ENCODE results near the gene YTHDC2. TPM values are rescaled to one million over a fixed set of nuclear protein-coding genes. Genes with fewer than 3 reads are reported as not detected.
A peak's percentile ranks its signal among the peaks of the same experiment; 100 is the strongest.

Gene YTHDC2
- total and polyA plus RNA-seq, 10 of the 15 experiments (the other 5 are each of a cell fraction or from before 2014, with no cell fraction given), result 3.8 to 25.8 (median 16.4) TPM

DNA sequence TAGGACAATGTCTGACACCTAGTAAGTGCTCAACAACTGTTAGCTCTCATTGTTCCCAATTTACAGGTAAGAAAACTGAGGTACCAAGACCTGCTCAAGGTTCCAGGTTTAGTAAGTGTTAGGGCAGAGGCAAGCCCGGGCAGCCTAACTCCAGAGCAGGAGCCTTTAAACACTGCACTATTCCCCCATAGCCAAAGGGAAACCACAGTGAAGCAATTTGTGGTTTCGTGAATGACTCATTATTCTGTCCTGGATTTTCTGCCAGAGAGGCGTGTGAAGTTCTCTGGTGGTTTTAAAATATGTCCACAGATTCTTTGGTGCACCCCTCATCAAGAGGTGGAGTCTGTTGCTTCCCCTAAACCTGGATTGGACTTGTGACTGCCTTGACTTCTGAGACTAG lies 24.2 kb upstream of the YTHDC2 start:
- H3K4me3 ChIP-seq, result no peak overlapping the region
- 0 out of 2 replicates have a peak, but pooled peaks cover 3% of the 10 kb centered on the region for H3K4me1 ChIP-seq (ENCODE audit: control insufficient read depth, insufficient read depth, low read length)
- no peaks in the 10 kb centered on the region for H4K20me1 ChIP-seq (ENCODE audit: control insufficient read depth, insufficient read depth)
- H3K79me2 ChIP-seq (ENCODE audit: control insufficient read depth, insufficient read depth, low read length), result no peaks in the 10 kb centered on the region
- no TSS peak for BruUV-seq (replicated peaks)
- no peak for DNase-seq (ENCODE audit: low read depth, low spot score)
- H3K36me3 ChIP-seq (ENCODE audit: control insufficient read depth in 2 of 2, insufficient read depth in 2 of 2, low read length in 1 of 2), result no peaks in the 10 kb centered on the region
- H3K27me3 ChIP-seq (replicated peaks in 1 of 2; ENCODE audit: control insufficient read depth in 2 of 2, insufficient read depth in 2 of 2, low read length in 1 of 2), result peaks cover 11 to 14% of the 10 kb centered on the region in 2 experiments; a peak in 3 of 4 replicates
- intact Hi-C loops (cut with micrococcal nuclease; ENCODE audit: unreplicated experiment), result no loop called here
- ChIA-PET CTCF (no interaction called here), RAD21 (ENCODE audit: unreplicated experiment) (no interaction called here), SMC1A (ENCODE audit: uncharacterized antibody, unreplicated experiment) (no interaction called here), POLR2A (no interaction called here)
- TF ChIP-seq ZNF274 (IDR thresholded peaks at IDR 0.05; ENCODE audit: insufficient read depth, insufficient read length) (no peak), RUNX3 (IDR thresholded peaks at IDR 0.05; ENCODE audit: low read length) (peak; percentile 89), IKZF2 (IDR thresholded peaks at IDR 0.05) (peak in 1 of 2 experiments; percentile 31; a peak in 1 of 4 replicates), EZH2 (IDR thresholded peaks at IDR 0.05; ENCODE audit: borderline replicate concordance, control insufficient read depth, low read depth, low read length) (no peak), EED (IDR thresholded peaks at IDR 0.05; ENCODE audit: low read depth) (0 out of 2 replicates have a peak, but pooled peaks have one; percentile 22), JUNB (IDR thresholded peaks at IDR 0.05) (peak; percentile 20; the same call in 1 of the 2 replicates)
- TF ChIP-seq, protein P1, sequence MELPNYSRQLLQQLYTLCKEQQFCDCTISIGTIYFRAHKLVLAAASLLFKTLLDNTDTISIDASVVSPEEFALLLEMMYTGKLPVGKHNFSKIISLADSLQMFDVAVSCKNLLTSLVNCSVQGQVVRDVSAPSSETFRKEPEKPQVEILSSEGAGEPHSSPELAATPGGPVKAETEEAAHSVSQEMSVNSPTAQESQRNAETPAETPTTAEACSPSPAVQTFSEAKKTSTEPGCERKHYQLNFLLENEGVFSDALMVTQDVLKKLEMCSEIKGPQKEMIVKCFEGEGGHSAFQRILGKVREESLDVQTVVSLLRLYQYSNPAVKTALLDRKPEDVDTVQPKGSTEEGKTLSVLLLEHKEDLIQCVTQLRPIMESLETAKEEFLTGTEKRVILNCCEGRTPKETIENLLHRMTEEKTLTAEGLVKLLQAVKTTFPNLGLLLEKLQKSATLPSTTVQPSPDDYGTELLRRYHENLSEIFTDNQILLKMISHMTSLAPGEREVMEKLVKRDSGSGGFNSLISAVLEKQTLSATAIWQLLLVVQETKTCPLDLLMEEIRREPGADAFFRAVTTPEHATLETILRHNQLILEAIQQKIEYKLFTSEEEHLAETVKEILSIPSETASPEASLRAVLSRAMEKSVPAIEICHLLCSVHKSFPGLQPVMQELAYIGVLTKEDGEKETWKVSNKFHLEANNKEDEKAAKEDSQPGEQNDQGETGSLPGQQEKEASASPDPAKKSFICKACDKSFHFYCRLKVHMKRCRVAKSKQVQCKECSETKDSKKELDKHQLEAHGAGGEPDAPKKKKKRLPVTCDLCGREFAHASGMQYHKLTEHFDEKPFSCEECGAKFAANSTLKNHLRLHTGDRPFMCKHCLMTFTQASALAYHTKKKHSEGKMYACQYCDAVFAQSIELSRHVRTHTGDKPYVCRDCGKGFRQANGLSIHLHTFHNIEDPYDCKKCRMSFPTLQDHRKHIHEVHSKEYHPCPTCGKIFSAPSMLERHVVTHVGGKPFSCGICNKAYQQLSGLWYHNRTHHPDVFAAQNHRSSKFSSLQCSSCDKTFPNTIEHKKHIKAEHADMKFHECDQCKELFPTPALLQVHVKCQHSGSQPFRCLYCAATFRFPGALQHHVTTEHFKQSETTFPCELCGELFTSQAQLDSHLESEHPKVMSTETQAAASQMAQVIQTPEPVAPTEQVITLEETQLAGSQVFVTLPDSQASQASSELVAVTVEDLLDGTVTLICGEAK (IDR thresholded peaks at IDR 0.05; ENCODE audit: borderline replicate concordance), result no peak
- peaks cover 7% of the 10 kb centered on the region for H3K9me3 ChIP-seq (replicated peaks; ENCODE audit: control insufficient read depth, insufficient read depth, low read length)
- no peak overlapping the region for H2AFZ ChIP-seq (ENCODE audit: control insufficient read depth, low read depth, low read length)
- WGBS (ENCODE audit: insufficient coverage, insufficient replicate concordance, low lambda C conversion rate, missing lambda C conversion rate), result 1% methylated on average over 3 of the region's 3 CpGs
- no peak overlapping the region for H3K27ac ChIP-seq (ENCODE audit: control insufficient read depth, insufficient read depth)
- H3K4me2 ChIP-seq (ENCODE audit: control insufficient read depth, insufficient read depth), result no peak overlapping the region
- no peak overlapping the region for H3K9ac ChIP-seq (ENCODE audit: control insufficient read depth, insufficient read depth, low read length)
- ATAC-seq, result peak; percentile 46
- FAIRE-seq, result no peak
- in situ Hi-C loops (cut with MboI), result no loop called here
